Measurements from ENCODE around the gene DOCK10. TPM values are rescaled to one million over a fixed set of nuclear protein-coding genes. Genes with fewer than 3 reads are reported as not detected.

Gene DOCK10
- total RNA-seq, 1 experiment from 2014 or later: 5.8 TPM

GRCh38 chr2:225011585-225011984 is 30.7 kb downstream of the DOCK10 start:
- Histone ChIP-seq H3K27me3 (ENCODE audit: control insufficient read depth, insufficient read depth, low read length) (no peaks in the 10 kb centered on the region), H3K4me3 (ENCODE audit: low read depth in 2 of 2, low read length in 2 of 2) (no peak overlapping the region), H3K36me3 (ENCODE audit: control insufficient read depth, insufficient read depth, low read length) (no peaks in the 10 kb centered on the region; the same call in 1 of the 2 replicates), H3K9me3 (ENCODE audit: control insufficient read depth, insufficient read depth, low read depth, low read length) (no peaks in the 10 kb centered on the region), H3K27ac (ENCODE audit: low read length) (no peak overlapping the region), H3K4me1 (ENCODE audit: control insufficient read depth, insufficient read depth, low read length) (no peaks in the 10 kb centered on the region; the same call in 1 of the 2 replicates)
- POLR2A ChIA-PET: no interaction called here
- DNase-seq (ENCODE audit: low read depth, low spot score): no peak
- in situ Hi-C loops (cut with HindIII; ENCODE audit: low pct_unique_long_range_greater_than_20kb, low sequenced_read_pairs) (no loop called here), intact Hi-C loops (cut with micrococcal nuclease; ENCODE audit: unreplicated experiment) (no loop called here)
- TF ChIP-seq SIN3A (IDR thresholded peaks at IDR 0.05; ENCODE audit: borderline replicate concordance, insufficient read depth, low read depth, low read length) (no peak), TCF7L2 (IDR thresholded peaks at IDR 0.05; ENCODE audit: low read depth, low read length) (no peak), POLR2AphosphoS5 (IDR thresholded peaks at IDR 0.05; ENCODE audit: low read depth, low read length) (no peak), REST (IDR thresholded peaks at IDR 0.05; ENCODE audit: insufficient read depth in 1 of 2, low read depth in 2 of 2, low read length in 1 of 2) (no peak), CTCF (IDR thresholded peaks at IDR 0.05) (no peak)
- no peak for ATAC-seq
- CTCF ChIA-PET: no interaction called here
- no TSS peak for BruUV-seq (replicated peaks)

- H3K4me3 ChIP-seq (ENCODE audit: low read depth in 2 of 2, low read length in 2 of 2): no peak overlapping the region
- intact Hi-C loops (cut with micrococcal nuclease; ENCODE audit: unreplicated experiment): no loop called here
- H3K36me3 ChIP-seq (ENCODE audit: control insufficient read depth, insufficient read depth, low read length): no peaks in the 10 kb centered on the region; the same call in 1 of the 2 replicates
- DNase-seq (ENCODE audit: low read depth, low spot score) (peak; percentile 48), ATAC-seq (no peak; the same call in 1 of the 2 replicates)
- in situ Hi-C loops (cut with HindIII; ENCODE audit: low pct_unique_long_range_greater_than_20kb, low sequenced_read_pairs): no loop called here
- ChIA-PET CTCF (no interaction called here), POLR2A (no interaction called here)
- no TSS peak for BruUV-seq (replicated peaks)
- TF ChIP-seq POLR2AphosphoS5 (IDR thresholded peaks at IDR 0.05; ENCODE audit: low read depth, low read length): no peak
- no peak for TF ChIP-seq CTCF (IDR thresholded peaks at IDR 0.05)
- TF ChIP-seq REST (IDR thresholded peaks at IDR 0.05; ENCODE audit: insufficient read depth in 1 of 2, low read depth in 2 of 2, low read length in 1 of 2): no peak
- TF ChIP-seq TCF7L2 (IDR thresholded peaks at IDR 0.05; ENCODE audit: low read depth, low read length): no peak
- H3K4me1 ChIP-seq (ENCODE audit: control insufficient read depth, insufficient read depth, low read length): no peaks in the 10 kb centered on the region; the same call in 1 of the 2 replicates
- H3K27ac ChIP-seq (ENCODE audit: low read length): no peak overlapping the region
- H3K9me3 ChIP-seq (ENCODE audit: control insufficient read depth, insufficient read depth, low read depth, low read length): no peaks in the 10 kb centered on the region
- no peaks in the 10 kb centered on the region for H3K27me3 ChIP-seq (ENCODE audit: control insufficient read depth, insufficient read depth, low read length)
Observed at GRCh38 chr2:225010804-225011203, 31.5 kb downstream of the DOCK10 start.

Data from Panc1 (cell line).